HG03442 (cell line): Measurements from ENCODE around the gene UCHL1.
"Not testable (repeated sequence)": the region's sequence is repeated elsewhere in the genome, so short reads cannot be mapped to it uniquely, and the experiment has no call there.

ENCODE experiments used
- ATAC-seq: cut with Tn5 transposase; IDR thresholded peaks from one replicate; pipeline ENCODE4 v1.9.1; 2021; ENCODE audit warnings: mild to moderate bottlenecking, moderate library complexity; ENCODE audit not compliant: unreplicated experiment

The UCHL1 gene

GRCh38 chr4:41236032-41236431 is 20.7 kb upstream of the UCHL1 start:
- no peak for ATAC-seq

GRCh38 chr4:41236508-41236907 is 20.2 kb upstream of the UCHL1 start:
- no peak for ATAC-seq

GRCh38 chr4:41241919-41242318 is 14.8 kb upstream of the UCHL1 start:
- no peak for ATAC-seq

GRCh38 chr4:41245983-41246382 is 10.7 kb upstream of the UCHL1 start:
- no peak for ATAC-seq

- no peak for ATAC-seq
These were observed 493 bp upstream of the UCHL1 start for GRCh38 chr4:41256131-41256739.

- peak; percentile 66 for ATAC-seq
These were observed 651 bp downstream of the UCHL1 start for GRCh38 chr4:41257257-41257901.

GRCh38 chr4:41257906-41258305 is 1.2 kb downstream of the UCHL1 start:
- ATAC-seq: no peak

GRCh38 chr4:41258783-41259182 is 2.1 kb downstream of the UCHL1 start:
- no peak for ATAC-seq

- no peak for ATAC-seq
These were observed 3.5 kb downstream of the UCHL1 start for GRCh38 chr4:41260116-41260733.

GRCh38 chr4:41262198-41262597 is 5.5 kb downstream of the UCHL1 start:
- no peak for ATAC-seq

GRCh38 chr4:41264212-41264611 is 7.5 kb downstream of the UCHL1 start:
- ATAC-seq: no peak

GRCh38 chr4:41267997-41268396 is 11.3 kb downstream of the UCHL1 start:
- no peak for ATAC-seq

- ATAC-seq: no peak
These were observed 12.2 kb downstream of the UCHL1 start for GRCh38 chr4:41268721-41269517.

- ATAC-seq: no peak
These were observed 13.0 kb downstream of the UCHL1 start for GRCh38 chr4:41269682-41270081.

GRCh38 chr4:41275931-41276330 is 19.2 kb downstream of the UCHL1 start:
- ATAC-seq: not testable (repeated sequence)

- no peak for ATAC-seq
These were observed 23.3 kb downstream of the UCHL1 start for GRCh38 chr4:41280010-41280409.

- peak; percentile 98 for ATAC-seq
These were observed 24.4 kb downstream of the UCHL1 start for GRCh38 chr4:41281038-41281634.

- ATAC-seq: no peak
These were observed 25.6 kb downstream of the UCHL1 start for GRCh38 chr4:41282366-41282765.

- ATAC-seq: no peak
These were observed 28.6 kb downstream of the UCHL1 start for GRCh38 chr4:41285202-41285863.

- ATAC-seq: no peak
These were observed 29.1 kb downstream of the UCHL1 start for GRCh38 chr4:41285864-41286235.

GRCh38 chr4:41287005-41287404 is 30.3 kb downstream of the UCHL1 start:
- ATAC-seq: no peak
